NCI-H446 treated with DMSO at 0.1 percent for 48 hours (cell line): ENCODE results near the gene TBC1D17.

Source experiments
- DNase-seq: peaks from one replicate; lab custom pipeline; 2025; lab: John Stamatoyannopoulos, UW

Gene TBC1D17

DNA sequence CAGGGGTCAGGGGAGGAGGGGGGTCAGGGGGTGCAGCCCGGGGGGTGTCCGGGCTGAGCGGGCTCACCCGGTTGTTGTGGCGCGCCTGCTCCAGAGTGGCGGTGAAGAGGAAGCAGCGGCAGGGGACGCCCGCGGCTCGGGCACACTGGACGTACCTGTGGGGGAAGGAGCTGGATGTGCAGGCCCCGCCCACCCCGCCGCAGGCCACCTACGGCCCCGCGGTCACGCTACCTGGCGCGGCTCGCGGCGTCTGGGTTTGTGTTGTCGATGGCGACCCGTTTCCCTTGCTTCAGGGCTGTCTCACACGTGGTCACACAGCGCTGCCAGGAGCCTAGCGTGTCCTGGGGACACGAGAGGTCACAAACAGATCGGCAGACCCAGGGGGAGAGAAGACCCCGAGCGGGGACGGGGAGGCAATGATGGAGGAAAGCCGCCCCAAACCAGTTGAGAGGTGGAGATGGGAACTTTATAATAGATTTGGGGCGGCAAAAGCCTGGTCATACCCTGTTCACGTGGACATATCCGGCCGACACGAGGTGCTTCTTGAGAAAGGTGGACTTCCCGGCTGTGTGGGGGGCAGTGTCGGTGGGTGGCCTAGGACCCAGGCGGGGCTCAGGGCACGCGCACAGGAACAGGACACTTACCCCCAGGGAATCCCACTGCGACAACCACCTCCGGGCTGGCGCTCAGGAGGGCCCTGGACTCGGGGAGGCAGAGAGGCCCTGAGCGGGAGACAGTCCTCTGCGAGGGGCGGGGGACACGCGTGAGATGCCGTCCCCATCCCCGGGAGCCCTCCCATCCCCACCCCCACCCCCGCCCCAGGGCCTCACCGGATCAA lies 15.7 kb upstream of the TBC1D17 start:
- DNase-seq = no peak

DNA sequence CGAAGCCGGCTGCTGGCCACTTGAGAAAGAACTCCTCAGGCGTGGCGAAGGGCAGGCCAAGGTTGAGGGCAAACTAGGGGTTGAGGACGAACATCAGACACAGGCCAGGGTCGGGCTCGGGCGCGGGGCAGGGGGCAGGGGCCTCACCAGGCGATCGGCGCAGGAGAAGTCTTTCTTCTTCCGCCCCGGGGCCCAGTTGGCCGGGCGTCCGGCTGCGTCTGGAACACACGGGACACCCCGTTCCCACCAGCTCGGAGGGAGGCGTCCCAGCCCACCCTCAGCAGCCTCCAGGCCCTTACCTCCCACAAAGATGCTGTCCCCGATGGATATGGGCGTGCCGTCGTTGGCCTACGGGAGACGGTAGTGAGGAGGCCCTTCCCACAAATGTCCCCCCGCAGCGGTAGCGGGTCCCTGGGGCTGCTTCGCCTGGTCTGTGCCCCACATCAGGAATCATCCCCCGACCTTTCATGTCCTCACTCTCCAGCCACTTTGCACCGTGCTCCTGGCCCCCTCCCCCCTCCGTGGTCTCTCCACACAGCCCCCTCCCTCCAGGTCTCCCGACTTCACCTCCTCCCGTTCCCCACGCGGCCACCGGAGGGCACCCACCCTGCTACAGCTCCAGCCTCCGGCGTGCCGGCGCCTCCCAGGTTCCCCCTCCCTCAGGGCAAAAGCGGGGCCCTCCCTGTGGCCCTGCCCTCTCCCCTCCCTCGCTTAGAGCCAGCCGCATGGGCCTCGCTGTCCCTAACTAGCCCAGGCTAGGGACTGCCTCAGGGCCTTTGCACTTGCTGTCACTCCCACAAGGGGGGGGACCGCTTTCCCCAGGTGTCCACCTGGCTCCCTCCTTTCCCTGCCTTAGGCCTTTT lies 14.9 kb upstream of the TBC1D17 start:
- DNase-seq = no peak

DNA sequence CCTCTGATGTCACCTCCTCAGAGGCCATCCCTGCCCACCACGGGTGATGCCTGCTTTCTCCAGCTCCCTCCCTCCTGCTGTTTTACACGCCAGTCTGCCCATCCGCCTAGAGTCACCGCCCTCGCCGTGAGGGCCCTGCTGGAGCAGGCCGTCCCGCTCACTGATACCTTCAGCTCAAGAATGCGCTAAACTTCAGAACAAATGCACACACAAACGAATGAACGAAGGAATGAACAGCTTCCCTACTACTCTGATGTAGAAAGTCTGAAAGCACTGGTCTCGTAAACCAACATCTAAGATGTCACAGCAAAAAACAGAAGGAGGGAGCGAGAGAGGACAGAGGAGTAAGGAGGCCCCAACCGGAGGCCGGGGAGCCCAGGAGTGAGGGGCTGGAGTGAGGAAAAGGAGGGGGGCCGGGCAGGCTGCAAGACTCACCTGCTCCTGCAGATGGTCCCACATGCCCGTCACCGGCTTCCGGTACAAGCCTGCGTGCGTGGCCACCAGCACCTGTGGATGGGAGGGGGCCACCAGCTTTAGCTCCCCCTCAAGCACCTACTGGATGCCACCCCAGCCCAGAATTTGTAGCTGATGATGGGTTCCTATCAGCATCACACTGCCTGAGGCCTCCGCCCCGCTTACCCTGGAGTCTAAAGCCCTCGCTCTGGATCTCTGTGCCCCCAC lies 14.1 kb upstream of the TBC1D17 start:
- DNase-seq = no peak

DNA sequence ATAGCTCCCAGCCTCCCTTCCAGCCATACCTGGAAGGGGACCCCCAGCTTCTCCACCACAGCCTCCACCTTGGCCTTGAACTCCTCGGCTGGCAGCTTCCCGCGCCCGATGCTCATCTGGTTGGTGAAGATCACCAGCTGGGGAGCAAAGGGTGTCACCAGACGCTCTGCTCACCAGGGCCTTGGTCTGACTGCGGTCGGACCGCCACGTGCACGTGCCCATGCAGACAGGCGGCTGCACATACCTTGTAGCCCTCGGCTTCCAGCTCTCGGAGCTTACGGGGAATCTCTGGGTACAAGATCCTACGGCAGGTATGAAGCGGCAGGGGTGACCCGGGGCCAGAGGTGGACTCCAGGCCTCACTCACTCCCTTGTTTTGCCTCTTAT lies 13.6 kb upstream of the TBC1D17 start:
- DNase-seq = no peak

DNA sequence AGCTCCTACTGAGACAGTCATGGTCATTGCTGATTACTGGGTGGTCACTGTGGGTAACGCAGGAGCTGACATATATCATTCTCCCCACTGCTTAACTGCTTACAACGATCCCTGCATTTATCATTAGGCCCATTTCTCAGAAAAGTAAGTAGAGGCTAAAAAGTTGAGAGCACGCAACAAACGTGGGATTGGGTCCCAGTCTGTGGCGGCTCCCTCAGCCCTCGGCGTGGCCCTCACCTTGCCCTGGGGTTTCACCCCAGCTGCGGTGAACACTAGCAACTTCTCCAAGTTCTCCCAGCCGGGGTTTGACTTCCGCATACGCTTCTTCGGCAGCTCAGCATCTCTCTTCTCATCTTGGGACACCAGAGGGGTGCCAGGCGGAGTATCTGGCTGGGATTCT lies 12.6 kb upstream of the TBC1D17 start:
- DNase-seq = no peak

DNA sequence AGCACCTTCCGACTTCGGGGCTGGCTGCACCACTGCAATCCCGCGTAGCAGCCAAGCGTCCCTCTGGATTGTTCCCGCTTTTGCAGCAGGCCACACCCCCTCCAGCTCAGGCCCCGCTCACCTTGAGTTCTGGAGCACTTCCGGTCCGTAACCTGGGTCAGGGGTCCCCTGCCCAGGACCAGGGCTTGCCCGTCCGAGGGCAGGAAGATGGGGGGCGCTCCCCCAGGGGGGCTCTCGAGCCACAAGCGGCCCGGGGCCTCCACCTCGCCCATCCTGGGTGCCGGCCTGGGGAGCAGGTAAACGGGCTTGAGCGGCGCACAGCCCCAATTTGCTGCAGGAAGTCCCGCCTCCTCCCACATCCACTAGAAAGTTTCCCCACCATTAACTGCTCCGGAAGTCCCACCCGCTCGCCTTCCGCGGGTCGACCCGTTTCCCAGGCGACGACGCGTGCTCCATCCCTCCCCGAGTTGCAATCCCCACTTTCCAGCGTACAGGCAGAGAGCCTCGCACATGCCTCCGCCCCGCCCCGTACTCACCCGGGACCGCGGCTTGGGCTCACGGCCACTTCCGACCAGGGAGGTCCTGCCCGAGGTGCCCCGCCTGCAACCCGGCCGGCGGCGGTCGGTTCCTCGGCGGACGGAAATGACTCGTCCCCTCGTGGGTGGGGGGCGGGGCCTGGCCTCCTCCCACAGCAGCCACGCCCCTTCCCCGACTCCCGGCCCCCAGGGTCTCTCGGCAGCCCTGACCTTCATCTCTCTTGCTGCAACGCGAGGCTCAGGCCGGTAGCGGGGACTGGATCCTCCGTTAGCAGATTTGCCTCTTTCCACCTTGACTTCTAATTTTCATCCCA lies 10.3 kb upstream of the TBC1D17 start, which contains the start of gene PNKP:
TSS of gene PNKP (minus strand) at position 644 of the 850 bp plus-strand sequence. CDS start at position 272, 372 bp downstream.
- DNase-seq = peak; percentile 87

DNA sequence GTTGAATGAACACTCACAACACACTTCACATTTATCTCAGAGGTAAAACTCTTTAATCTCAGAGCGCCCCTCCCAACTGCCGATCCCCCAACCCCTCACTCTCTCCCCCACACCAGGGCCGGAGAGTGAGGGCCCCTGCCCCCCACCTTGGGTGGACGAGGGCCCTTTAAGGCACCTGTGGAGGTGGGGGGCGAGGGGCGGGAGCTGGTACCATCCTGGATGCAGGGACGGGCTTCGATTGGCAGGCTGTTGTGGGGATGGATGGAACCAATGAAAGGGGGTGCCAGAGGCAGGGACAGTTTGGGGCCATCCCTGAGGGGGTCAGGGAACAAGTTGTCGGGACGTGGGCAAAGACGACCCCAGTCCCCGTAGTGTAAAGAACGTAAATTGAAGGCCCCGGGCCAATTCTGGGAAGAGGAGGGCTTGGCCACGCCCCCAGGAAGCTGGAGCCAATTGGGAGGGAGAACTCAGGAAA lies 8.5 kb upstream of the TBC1D17 start:
- DNase-seq = no peak

DNA sequence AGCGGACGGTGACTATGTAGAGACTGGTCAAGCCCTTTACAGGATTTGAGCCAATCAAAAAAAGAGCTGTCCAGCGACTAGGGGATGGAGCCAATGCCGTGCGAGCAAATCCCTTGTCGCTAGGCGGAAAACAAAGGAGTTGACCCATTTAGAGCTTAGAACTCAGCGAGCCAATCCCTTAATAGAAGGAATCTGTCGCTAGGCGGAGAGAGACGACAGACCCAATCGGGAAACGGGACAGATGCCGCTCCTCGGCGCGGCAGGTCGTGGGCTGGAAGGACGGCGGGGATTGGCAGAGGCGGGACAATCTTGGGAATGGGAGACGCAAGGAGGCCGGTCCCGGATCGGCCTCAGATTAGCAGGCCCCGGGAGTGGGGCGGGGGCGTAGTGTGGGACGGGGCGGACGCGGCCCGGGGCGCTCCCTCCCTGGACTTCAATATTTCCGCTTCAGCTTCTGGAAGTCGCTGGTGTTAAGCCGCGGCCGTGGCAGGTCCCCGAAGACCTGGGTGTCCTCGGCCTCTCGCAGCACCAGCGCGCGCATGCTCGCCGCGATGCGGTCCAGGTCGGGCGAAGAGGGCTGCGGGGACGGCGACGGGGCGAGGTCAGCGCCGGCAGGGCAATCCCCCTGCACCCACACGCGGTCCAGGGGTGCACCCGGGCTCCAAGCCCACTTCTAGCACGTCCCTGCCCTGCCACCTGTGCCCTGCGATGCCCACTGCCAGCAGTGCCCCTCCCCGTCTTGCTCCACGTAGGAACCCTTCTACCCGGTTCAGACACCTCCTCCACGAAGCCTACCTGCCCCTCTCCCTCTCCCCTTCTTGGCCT lies 7.8 kb upstream of the TBC1D17 start:
- DNase-seq = peak; percentile 100

DNA sequence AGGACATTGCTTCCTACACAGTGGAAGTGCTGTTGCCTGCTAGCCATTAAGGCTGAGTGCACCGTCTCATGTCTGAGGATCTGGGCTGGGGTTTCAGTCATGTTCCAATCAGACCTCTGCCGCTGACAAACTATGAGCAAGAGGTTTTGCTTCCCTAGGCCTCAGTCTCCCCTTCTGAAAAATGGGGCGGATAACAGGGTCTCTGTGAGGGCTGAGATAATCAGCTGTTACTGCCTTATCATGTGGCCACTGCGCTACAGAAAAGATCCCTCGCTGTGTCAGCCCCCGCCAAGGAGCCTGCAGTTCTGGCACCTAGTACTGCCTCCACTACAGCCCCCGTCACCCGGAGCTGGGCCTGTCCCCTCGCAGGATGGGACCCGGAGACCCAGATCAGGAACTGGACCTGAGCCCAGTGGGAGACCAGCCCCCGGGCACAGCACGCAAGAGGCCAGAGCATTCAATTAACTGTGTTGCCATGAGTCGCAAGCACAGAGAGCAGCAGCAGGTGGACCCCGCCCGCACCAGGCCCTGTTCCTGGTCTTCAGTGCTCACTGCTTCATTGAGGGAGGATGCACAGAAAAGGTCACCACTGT lies 7.1 kb upstream of the TBC1D17 start:
- DNase-seq = no peak

DNA sequence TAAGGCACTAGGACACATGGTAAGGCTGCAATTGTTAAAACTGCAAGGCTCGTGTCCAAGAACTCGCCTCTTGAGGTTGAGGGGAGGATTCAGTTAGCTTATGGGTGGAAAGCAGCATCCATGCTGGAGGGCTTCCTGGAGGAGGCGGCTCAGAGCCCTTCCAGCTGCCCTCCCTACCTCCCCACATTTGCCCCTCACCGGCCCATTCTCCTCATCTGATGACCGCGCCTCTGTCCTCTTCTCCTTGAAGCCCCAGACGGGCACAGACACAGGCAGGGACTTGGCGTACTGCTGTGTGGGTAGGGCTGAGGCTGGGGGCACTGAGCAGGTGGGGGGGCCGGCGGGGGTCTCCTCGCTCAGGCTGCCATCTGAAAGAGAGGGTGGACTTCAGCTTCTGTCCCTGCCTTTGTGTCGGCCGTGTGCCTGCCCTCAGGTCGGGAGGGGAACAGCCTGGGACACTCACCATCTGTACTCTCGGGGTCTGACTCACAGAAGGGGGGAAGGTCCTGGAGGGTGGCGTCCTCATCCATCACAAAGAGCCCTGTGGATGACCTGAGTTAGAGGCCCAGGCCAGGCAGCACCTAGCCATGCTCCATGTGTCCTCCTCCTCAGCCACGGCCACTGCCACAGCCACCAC lies 6.0 kb upstream of the TBC1D17 start:
- no peak for DNase-seq

DNA sequence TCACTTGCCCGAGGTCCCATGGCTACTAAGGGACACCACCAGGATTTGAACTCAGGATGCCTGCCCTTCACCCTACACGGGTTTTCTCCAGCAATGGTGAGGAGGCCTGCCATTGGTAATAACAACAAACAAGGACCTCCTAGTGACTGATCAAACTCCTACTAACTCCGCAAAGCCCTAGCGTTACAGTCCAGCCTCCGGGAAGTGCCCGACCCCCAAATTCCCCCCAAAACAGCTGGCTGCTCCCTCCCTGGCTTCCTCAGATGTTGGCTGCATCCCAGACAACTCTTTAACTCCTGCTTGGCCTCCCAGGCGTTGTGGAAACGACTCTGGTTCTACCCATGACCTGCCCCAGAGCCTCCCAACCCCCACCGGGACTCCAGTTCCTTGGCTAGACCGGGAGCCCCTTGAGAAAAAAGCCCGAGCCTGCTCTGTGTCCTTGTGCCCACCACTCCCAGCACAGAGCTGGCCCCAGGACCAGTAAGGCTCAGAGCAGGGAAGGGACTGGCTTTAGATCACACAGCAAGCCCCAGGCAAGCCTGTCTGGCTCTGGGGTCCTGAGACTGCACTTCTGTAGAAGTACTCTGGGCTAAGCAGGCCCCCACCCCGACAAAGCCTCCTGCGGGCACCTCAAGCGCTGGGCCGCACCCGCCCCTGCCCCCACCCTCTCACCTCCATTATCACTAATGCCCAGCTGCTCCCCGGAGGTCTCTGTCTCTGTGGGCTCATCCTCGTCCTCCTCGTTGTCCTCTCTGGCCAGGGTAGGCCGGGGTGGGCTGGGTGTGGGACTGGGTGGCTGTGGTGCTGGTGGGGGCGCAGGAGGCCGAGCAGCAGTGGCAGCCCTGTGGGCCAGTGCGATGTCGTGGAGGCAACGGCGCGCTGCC lies 5.0 kb upstream of the TBC1D17 start:
- DNase-seq = no peak

DNA sequence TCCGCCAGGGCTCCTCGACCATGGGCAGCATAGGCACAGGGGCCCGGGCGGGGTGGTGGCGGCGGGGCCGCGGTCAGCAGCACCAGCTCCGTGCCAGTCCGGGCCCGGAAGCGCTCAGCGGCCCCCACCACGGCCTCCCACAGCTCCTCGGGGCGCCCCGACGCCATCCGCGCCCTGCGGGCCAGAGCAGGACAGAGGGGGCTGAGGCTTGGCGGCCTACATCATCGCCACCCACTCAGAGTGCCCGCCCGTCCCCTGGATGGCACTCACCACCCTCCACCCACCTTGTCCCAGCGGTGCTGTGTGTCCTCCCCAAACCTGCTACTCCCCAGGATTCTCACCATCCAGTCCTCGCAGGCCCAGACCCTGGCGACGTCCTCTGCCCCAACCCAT lies 4.4 kb upstream of the TBC1D17 start:
- DNase-seq = no peak

DNA sequence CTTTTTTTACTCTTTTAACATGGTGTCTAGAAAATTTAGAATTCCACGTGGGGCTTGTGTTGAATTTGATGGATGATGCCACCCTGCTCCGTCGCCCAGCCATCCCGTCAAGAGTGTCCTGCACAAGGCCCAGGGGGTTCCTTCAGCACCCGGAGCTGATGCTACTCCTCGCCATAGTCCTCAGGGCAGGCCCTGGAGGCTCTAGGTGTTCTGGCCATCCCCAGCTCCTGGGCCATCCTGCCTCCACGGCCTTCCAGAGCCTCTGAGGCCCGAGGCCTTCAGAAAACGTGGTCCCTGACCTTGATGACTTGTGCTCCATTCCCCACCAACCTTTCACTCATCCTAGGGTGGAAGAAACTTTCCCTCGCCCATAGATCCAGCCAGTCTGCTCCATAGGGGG lies 3.7 kb upstream of the TBC1D17 start:
- no peak for DNase-seq

DNA sequence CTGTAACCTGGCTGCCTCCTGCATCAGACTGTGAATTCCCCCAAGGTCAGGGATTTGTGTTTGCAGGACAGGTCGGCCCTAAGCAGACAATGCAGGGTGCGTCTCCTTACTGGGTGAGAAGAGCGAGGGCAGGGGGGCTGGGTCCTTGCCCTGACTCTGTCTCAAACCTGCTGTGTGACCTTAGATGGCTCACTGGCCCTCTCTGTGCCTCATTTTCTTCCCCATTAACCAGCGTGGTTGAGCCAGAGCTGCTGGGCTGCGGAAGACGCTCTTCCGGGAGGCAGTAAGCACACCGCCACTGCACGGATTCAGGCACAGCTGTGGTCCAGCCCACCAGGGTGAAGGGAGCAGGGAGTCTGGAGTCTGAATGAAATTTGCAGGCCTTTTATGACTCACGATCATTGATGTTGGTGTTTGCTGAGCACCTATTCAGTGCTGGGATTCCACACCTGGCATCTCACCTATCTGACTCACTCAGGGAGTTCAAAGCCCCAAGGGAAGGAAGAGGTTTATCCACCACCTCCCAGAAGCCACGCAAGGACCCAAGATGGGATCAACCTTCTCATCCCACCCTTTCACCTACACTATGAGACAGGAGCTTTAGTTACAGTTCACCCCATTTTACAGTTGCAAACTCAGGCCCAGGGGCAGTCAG lies 2.9 kb upstream of the TBC1D17 start:
- DNase-seq = no peak

DNA sequence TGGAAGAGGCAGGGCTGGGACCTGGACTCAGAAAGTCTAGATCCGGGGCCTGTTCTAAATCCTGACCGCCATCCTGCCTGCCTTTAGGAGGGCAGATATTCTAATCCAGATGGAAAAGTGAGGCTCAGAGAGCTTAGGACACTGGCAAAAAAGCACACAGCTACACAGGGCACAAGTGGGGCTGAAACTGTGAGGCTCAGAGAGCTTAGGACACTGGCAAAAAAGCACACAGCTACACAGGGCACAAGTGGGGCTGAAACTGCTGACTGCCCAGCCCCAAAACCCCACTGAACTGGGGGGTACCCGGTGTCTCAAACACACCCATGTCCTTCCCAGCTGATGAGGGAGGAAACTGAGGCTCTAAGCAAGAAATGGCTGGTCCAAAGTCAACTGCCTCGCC lies 2.3 kb upstream of the TBC1D17 start:
- DNase-seq = no peak

DNA sequence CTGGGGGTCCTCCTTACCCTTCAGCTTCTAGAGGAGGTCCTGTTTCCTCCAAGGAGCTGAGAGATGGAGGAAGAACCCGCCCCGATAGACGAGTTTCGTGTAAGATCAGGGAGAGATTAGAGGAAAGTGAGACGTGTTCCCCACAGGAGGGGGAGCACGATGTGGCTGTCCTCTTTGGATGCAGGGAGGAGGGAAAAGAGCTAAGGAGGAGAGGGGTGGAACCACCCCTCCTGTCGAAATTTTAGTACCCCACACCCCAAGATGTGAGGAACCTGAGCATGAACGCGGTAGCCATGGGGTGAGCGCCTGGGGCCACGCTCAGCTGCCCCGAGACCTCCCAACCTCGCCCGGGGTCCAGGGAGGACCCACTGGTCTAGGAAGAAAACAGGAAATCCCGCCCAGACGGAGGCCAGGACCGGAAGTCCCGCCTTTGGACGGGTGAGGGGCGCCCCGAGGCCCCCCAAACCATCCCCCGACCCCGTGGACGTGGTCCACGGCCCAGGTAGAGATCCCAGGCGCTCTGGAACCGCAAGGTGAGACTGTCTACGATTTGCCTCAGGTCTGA lies 1.6 kb upstream of the TBC1D17 start:
- peak; percentile 8 for DNase-seq

DNA sequence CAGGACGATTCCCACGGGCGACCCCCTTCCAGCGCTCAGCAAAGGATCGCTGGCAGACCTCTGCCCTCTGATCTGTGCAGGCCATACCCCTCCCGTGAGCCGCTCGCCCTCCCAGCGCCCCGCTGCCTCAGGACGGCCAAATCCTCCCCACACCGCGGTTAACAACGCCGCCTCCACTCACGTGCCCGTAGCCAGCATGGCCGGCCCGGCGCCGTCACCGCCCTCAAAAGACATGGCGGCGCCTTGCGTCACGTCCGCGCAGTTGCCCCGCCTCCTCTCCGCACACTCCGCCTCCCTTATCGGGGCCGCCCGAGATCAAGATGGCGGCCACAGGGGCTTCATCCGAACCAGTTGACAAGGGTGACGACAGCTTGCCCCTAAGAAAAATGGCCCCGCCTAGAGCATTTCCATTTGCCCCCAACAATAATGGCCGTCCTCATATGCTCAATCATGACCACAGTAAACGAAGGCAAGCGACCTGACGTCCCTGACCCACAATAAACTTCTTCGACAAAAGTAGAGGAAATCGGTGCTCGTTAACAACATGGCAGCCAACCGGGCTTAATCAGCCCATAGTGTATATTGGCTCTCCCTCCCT lies 981 bp upstream of the TBC1D17 start:
- DNase-seq = peak; percentile 99
